ENCODE measurements around the gene GABRB3. TPM values are rescaled to one million over a fixed set of nuclear protein-coding genes. Genes with fewer than 3 reads are reported as not detected.

Gene GABRB3
- total RNA-seq, 1 donor: 0.81 TPM

DNA sequence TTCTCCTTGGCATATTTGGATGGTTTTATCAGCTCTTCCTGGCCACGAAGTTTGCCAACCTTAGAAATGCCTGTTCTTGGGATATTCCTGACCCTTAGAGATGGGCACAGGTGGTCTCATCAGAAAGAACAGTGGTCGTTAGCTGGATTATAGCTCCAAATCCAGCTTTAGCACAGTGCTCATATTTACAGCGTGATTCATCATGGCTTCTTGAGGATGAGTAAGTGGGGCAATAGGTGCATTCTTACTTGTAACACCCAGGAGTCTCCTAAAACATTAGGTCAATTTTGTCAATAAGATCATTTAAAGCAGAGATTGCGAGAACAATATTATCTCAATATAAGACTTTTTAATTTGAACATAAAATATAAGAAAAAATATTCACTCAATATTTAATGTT lies 191.9 kb downstream of the GABRB3 start:
- TF ChIP-seq CTCF (IDR thresholded peaks at IDR 0.05; ENCODE audit: insufficient read depth, low read length): no peak
- H3K4me3 ChIP-seq (ENCODE audit: low read depth, low read length): no peak overlapping the region
- DNase-seq (ENCODE audit: low read depth): no peak

GRCh38 chr15:26572602-26573350 lies 200.1 kb downstream of the GABRB3 start:
- no peak for DNase-seq (ENCODE audit: low read depth)
- H3K4me3 ChIP-seq (ENCODE audit: low read depth, low read length): no peak overlapping the region
- TF ChIP-seq CTCF (IDR thresholded peaks at IDR 0.05; ENCODE audit: insufficient read depth, low read length): no peak

- DNase-seq (ENCODE audit: low read depth): no peak
- H3K4me3 ChIP-seq (ENCODE audit: low read depth, low read length): no peak overlapping the region
- no peak for TF ChIP-seq CTCF (IDR thresholded peaks at IDR 0.05; ENCODE audit: insufficient read depth, low read length)
Observed at GRCh38 chr15:26571346-26571745, 201.5 kb downstream of the GABRB3 start.

- H3K4me3 ChIP-seq (ENCODE audit: low read depth, low read length): no peak overlapping the region
- no peak for TF ChIP-seq CTCF (IDR thresholded peaks at IDR 0.05; ENCODE audit: insufficient read depth, low read length)
- DNase-seq (ENCODE audit: low read depth): no peak
Observed at GRCh38 chr15:26565542-26565941, 207.3 kb downstream of the GABRB3 start.

DNA sequence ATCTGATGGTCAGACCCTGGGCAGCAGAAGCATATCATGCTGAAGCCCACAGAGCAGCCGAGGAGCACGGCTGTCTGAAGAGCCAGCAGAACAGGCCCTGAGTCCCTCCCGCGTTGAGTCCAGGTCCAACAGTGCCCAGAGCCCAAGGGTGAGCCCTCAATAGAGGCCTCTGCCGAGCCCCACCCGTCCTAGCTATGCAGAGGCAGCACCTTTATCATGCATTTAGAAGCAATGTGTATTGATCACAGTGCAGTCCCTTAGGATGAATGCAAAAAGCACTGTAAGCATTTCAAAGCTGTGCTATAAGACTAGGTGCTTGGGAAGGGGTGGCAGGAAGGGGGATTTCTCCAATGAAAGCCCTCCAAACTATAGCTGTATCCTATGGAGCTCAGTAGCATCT lies 208.5 kb downstream of the GABRB3 start:
- H3K4me3 ChIP-seq (ENCODE audit: low read depth, low read length): no peak overlapping the region
- TF ChIP-seq CTCF (IDR thresholded peaks at IDR 0.05; ENCODE audit: insufficient read depth, low read length): no peak
- DNase-seq (ENCODE audit: low read depth): no peak

GRCh38 chr15:26562336-26562735 lies 210.5 kb downstream of the GABRB3 start:
- TF ChIP-seq CTCF (IDR thresholded peaks at IDR 0.05; ENCODE audit: insufficient read depth, low read length): no peak
- no peak for DNase-seq (ENCODE audit: low read depth)
- no peak overlapping the region for H3K4me3 ChIP-seq (ENCODE audit: low read depth, low read length)

DNA sequence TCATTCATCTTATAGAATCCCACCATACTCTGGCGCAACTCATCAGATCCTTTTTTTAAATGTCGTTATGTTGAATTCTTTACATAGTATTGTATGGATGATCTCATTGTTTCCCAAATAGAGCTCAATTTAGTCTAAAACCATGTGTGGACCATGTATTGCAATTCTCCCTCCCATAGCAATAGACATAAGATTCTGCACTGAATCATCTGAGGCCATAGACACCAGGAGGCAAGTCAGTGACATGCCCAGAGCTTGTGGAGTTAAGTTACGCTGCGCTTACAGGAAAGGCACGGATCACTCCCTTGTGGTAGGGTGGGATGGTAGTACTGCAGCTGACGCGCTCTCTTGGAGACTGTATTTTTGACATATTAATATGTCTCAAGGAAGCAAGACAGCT lies 211.0 kb downstream of the GABRB3 start:
- no peak overlapping the region for H3K4me3 ChIP-seq (ENCODE audit: low read depth, low read length)
- no peak for DNase-seq (ENCODE audit: low read depth)
- no peak for TF ChIP-seq CTCF (IDR thresholded peaks at IDR 0.05; ENCODE audit: insufficient read depth, low read length)
